H1 (cell line): ENCODE results near the gene SLC12A7. TPM values are rescaled to one million over a fixed set of nuclear protein-coding genes. Genes with fewer than 3 reads are reported as not detected.

Experiments used
- CHD7 ChIP-seq: fragments of 300-600 bp; sonication (generic); IDR thresholded peaks from 2 replicates; pipeline ENCODE4 v1.7.1; 2012; ENCODE audit warnings: low read length, moderate library complexity, mild to moderate bottlenecking, inconsistent platforms; ENCODE audit not compliant: insufficient replicate concordance
- CTCF ChIP-seq, 3 experiments: IDR thresholded peaks; 1 replicate in 2 of 3; 2 replicates in 1 of 3; pipeline versions ENCODE4 v1.5.1 to v1.6.1; 2011; ENCODE audit warnings: low read length in 3 of 3, mild to moderate bottlenecking in 3 of 3, inconsistent platforms in 2 of 3, low read depth in 1 of 3, moderate library complexity in 1 of 3; ENCODE audit not compliant: insufficient read depth in 1 of 3; ENCODE audit errors: control extremely low read depth in 1 of 3
- POLR2A ChIP-seq, 2 experiments: IDR thresholded peaks; 1 replicate in 1 of 2; 2 replicates in 1 of 2; pipeline ENCODE4 v1.6.1; 2011; ENCODE audit warnings: low read depth in 2 of 2, low read length in 2 of 2, mild to moderate bottlenecking in 2 of 2; ENCODE audit errors: control extremely low read depth in 1 of 2
- RNF2 ChIP-seq: fragments of 200-900, 300-1000 bp; sonication (generic); IDR thresholded peaks from 2 replicates; pipeline ENCODE4 v1.7.1; 2016; ENCODE audit warnings: borderline replicate concordance, low read depth, mild to moderate bottlenecking, antibody characterized with exemption, low read length; ENCODE audit not compliant: poor library complexity, severe bottlenecking; ENCODE audit errors: missing control alignments
- TBP ChIP-seq: IDR thresholded peaks from 2 replicates; pipeline ENCODE4 v1.6.1; 2011; ENCODE audit warnings: low read depth, low read length, improper control_type of control experiment
- polyA plus RNA-seq, 7 experiments: library from polyadenylated mRNA; depleted of rRNA in 3 of 7; stranded (reverse) in 5 of 7; unstranded in 2 of 7; fragments of >200 nt in 5 of 7; fragments of 200-250 nt in 2 of 7; gene quantifications; 1 replicate in 5 of 7; 2 replicates in 1 of 7; 4 replicates in 1 of 7; pipeline versions ENCODE4 v1.2.1 to v1.2.3, GENCODE V29; 2011 to 2013; ENCODE audit warnings: missing spikeins in 2 of 7, mixed read lengths in 2 of 7
- total RNA-seq: library from RNA; stranded (reverse); fragmentation: NEBNext Ultra II Directional; extraction: Animal tissue kit (Norgen Biotek cat#: 25700); gene quantifications from 2 replicates; pipeline ENCODE4 v1.2.1, GENCODE V29; 2021

The SLC12A7 gene
- total and polyA plus RNA-seq, 2 of the 8 experiments (the other 6 are each of a cell fraction or from before 2014, with no cell fraction given) = 23.5 to 39.7 TPM

GRCh38 chr5:1038417-1039209, 73.2 kb downstream of the SLC12A7 start (continued):
- TF ChIP-seq CTCF (IDR thresholded peaks at IDR 0.05; ENCODE audit: control extremely low read depth in 1 of 3, insufficient read depth in 1 of 3, low read depth in 1 of 3, low read length in 3 of 3) = no peak
- TF ChIP-seq POLR2A (IDR thresholded peaks at IDR 0.05; ENCODE audit: control extremely low read depth in 1 of 2, low read depth in 2 of 2, low read length in 2 of 2) = no peak
- no peak for TF ChIP-seq CHD7
- TF ChIP-seq TBP = no peak
- TF ChIP-seq RNF2 = no peak
